PC-9 (cell line): ENCODE data around the gene IGIP. TPM values are rescaled to one million over a fixed set of nuclear protein-coding genes. Genes with fewer than 3 reads are reported as not detected.
A peak's percentile ranks its signal among the peaks of the same experiment; 100 is the strongest.

Experiments
- BruUV-seq: library from RNA; stranded (reverse); fragments of 400-500 nt; replicated peaks from 2 replicates; lab custom pipeline; 2021; lab: Mats Ljungman, UMichigan
- CTCF ChIA-PET: fragments of 300-600 bp; sonication (Branson Sonifier 250); formaldehyde crosslinking; loops from one replicate; lab custom pipeline; 2022; ENCODE audit warnings: antibody characterized with exemption; lab: Charles Lee
- POLR2A ChIA-PET: fragments of 300-600 bp; sonication (Branson Sonifier 250); formaldehyde crosslinking; loops from one replicate; lab custom pipeline; 2022; ENCODE audit warnings: antibody characterized with exemption; ENCODE audit not compliant: unreplicated experiment; lab: Charles Lee
- DNase-seq, 2 experiments: peaks; one replicate each; pipeline versions ENCODE4 v3.0.0 to v3.0.0-alpha.2; 2015 to 2022; ENCODE audit warnings: mixed read lengths in 1 of 2
- H2AFZ ChIP-seq: fragments of 200-600 bp; sonication (generic); 2 replicates; pipeline ENCODE4 v1.8.1; 2017; ENCODE audit warnings: antibody characterized with exemption
- H3F3A ChIP-seq: fragments of 200-600 bp; sonication (generic); 2 replicates; pipeline ENCODE4 v1.8.1; 2017; ENCODE audit warnings: antibody characterized with exemption, mild to moderate bottlenecking, low read depth; ENCODE audit not compliant: insufficient read depth
- H3K27ac ChIP-seq: fragments of 200-600 bp; sonication (generic); 2 replicates; pipeline ENCODE4 v1.6.1; 2016; ENCODE audit warnings: mixed run types
- H3K27me3 ChIP-seq: fragments of 200-600 bp; sonication (generic); 2 replicates; pipeline ENCODE4 v1.6.1; 2016; ENCODE audit warnings: low read depth, mixed run types; ENCODE audit not compliant: insufficient read depth
- H3K36me3 ChIP-seq: fragments of 200-600 bp; sonication (generic); 2 replicates; pipeline ENCODE4 v1.6.1; 2016; ENCODE audit warnings: low read depth, mixed run types
- H3K4me1 ChIP-seq: fragments of 200-600 bp; sonication (generic); replicated peaks from 2 replicates; pipeline ENCODE4 v1.6.1; 2016; ENCODE audit warnings: mixed run types; ENCODE audit not compliant: insufficient read depth
- H3K4me2 ChIP-seq: fragments of 200-600 bp; sonication (generic); 2 replicates; pipeline ENCODE4 v1.6.1; 2017; ENCODE audit warnings: mixed run types
- H3K4me3 ChIP-seq: fragments of 200-600 bp; sonication (generic); 2 replicates; pipeline ENCODE4 v1.6.1; 2016; ENCODE audit warnings: mixed run types
- H3K79me2 ChIP-seq: fragments of 200-600 bp; sonication (generic); 2 replicates; pipeline ENCODE4 v1.6.1; 2017; ENCODE audit warnings: low read depth, mixed run types
- H3K9me2 ChIP-seq: fragments of 200-600 bp; sonication (generic); 2 replicates; pipeline ENCODE4 v1.8.1; 2017; ENCODE audit warnings: mild to moderate bottlenecking; ENCODE audit not compliant: insufficient read depth
- H3K9me3 ChIP-seq: fragments of 200-600 bp; sonication (generic); 2 replicates; pipeline ENCODE4 v1.8.1; 2016; ENCODE audit warnings: low read depth; ENCODE audit not compliant: insufficient read depth
- H4K20me1 ChIP-seq: fragments of 200-600 bp; sonication (generic); 2 replicates; pipeline ENCODE4 v1.8.1; 2017; ENCODE audit not compliant: insufficient read depth
- EZH2 ChIP-seq: fragments of 200-600 bp; sonication (generic); IDR thresholded peaks from 2 replicates; pipeline ENCODE4 v1.8.0; 2017; ENCODE audit warnings: antibody characterized with exemption, low read depth
- intact Hi-C: fragments of 100-400 bp; cut with micrococcal nuclease; formaldehyde crosslinking; loops from one replicate; pipeline ENCODE4 v1.10.0; 2022; ENCODE audit not compliant: unreplicated experiment
- total RNA-seq: library from RNA; stranded (reverse); gene quantifications from 2 replicates; pipeline ENCODE4 v1.2.3, GENCODE V29; 2021
- TF ChIP-seq, protein P1 (sequence below): fragments of 200-600 bp; sonication (generic); conservative IDR thresholded peaks from 2 replicates; pipeline ENCODE4 v1.6.1; 2017; ENCODE audit warnings: mixed run types, antibody characterized with exemption, mild to moderate bottlenecking, moderate library complexity

Gene IGIP
- total RNA-seq, 1 experiment from 2014 or later = 6.2 TPM

DNA sequence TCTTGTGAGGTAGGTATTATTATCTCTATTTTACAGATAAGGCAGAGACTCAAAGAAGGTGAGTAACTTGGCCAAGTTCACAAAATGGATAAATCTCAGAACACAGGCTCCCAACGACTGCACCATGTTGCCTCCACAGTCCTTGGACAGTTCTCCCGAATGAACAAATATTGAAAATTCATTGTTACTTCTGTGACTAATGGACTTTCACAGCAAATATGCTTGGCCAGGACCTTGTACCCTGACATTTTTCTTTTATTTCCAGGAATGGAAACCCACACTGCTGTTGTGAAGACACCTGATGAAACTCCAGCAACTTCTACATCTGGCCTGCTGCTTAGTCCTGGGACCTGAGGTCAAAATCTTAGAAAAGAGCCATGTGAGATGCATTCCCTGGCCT is 46.7 kb downstream of the IGIP start:
- BruUV-seq = no TSS peak
- CTCF ChIA-PET = no interaction called here
- POLR2A ChIA-PET = no interaction called here
- intact Hi-C loops = no loop called here
- peaks cover 19% of the 10 kb centered on the region for H3K4me1 ChIP-seq
- no peaks in the 10 kb centered on the region for H3K79me2 ChIP-seq
- no peak overlapping the region for H3K4me3 ChIP-seq
- H4K20me1 ChIP-seq = no peaks in the 10 kb centered on the region
- no peaks in the 10 kb centered on the region for H3K9me2 ChIP-seq
- no peaks in the 10 kb centered on the region for H3K9me3 ChIP-seq
- H3K36me3 ChIP-seq = no peaks in the 10 kb centered on the region
- H3K27me3 ChIP-seq = no peaks in the 10 kb centered on the region
- H3F3A ChIP-seq = peaks cover 19% of the 10 kb centered on the region
- TF ChIP-seq, protein P1, sequence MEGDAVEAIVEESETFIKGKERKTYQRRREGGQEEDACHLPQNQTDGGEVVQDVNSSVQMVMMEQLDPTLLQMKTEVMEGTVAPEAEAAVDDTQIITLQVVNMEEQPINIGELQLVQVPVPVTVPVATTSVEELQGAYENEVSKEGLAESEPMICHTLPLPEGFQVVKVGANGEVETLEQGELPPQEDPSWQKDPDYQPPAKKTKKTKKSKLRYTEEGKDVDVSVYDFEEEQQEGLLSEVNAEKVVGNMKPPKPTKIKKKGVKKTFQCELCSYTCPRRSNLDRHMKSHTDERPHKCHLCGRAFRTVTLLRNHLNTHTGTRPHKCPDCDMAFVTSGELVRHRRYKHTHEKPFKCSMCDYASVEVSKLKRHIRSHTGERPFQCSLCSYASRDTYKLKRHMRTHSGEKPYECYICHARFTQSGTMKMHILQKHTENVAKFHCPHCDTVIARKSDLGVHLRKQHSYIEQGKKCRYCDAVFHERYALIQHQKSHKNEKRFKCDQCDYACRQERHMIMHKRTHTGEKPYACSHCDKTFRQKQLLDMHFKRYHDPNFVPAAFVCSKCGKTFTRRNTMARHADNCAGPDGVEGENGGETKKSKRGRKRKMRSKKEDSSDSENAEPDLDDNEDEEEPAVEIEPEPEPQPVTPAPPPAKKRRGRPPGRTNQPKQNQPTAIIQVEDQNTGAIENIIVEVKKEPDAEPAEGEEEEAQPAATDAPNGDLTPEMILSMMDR = no peak
- TF ChIP-seq EZH2 = no peak
- no peak overlapping the region for H3K27ac ChIP-seq
- H2AFZ ChIP-seq = no peak overlapping the region
- no peak overlapping the region for H3K4me2 ChIP-seq
- DNase-seq = no peak

DNA sequence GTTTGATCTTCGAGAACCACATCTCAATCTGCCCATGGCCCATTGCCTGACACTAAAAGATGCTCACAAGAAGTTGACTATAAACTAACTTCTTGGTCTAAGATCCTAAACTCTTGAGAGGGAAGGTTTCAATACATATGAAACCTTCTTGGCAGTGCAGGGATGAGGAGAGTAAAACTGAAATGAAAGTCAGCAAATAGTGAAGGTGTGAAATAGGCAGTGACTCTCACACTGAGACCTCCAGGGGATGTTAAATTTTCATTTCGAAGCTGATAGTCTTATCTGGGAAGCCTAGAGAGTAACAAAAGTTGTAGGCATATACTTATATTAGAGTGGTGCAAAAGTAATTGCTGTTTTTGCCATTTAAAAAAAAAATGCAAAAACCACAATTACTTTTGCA is 48.3 kb downstream of the IGIP start:
- Histone ChIP-seq H4K20me1 (no peaks in the 10 kb centered on the region), H3K79me2 (no peaks in the 10 kb centered on the region), H3K4me2 (no peak overlapping the region), H3K9me3 (no peaks in the 10 kb centered on the region), H3F3A (peaks cover 19% of the 10 kb centered on the region), H3K27me3 (no peaks in the 10 kb centered on the region), H3K27ac (no peak overlapping the region), H3K36me3 (no peaks in the 10 kb centered on the region), H2AFZ (no peak overlapping the region), H3K4me1 (peaks cover 26% of the 10 kb centered on the region), H3K9me2 (no peaks in the 10 kb centered on the region), H3K4me3 (no peak overlapping the region)
- TF ChIP-seq EZH2 = no peak
- TF ChIP-seq, protein P1 = no peak
- BruUV-seq = no TSS peak
- DNase-seq = no peak
- CTCF ChIA-PET = no interaction called here
- intact Hi-C loops = no loop called here
- POLR2A ChIA-PET = no interaction called here

DNA sequence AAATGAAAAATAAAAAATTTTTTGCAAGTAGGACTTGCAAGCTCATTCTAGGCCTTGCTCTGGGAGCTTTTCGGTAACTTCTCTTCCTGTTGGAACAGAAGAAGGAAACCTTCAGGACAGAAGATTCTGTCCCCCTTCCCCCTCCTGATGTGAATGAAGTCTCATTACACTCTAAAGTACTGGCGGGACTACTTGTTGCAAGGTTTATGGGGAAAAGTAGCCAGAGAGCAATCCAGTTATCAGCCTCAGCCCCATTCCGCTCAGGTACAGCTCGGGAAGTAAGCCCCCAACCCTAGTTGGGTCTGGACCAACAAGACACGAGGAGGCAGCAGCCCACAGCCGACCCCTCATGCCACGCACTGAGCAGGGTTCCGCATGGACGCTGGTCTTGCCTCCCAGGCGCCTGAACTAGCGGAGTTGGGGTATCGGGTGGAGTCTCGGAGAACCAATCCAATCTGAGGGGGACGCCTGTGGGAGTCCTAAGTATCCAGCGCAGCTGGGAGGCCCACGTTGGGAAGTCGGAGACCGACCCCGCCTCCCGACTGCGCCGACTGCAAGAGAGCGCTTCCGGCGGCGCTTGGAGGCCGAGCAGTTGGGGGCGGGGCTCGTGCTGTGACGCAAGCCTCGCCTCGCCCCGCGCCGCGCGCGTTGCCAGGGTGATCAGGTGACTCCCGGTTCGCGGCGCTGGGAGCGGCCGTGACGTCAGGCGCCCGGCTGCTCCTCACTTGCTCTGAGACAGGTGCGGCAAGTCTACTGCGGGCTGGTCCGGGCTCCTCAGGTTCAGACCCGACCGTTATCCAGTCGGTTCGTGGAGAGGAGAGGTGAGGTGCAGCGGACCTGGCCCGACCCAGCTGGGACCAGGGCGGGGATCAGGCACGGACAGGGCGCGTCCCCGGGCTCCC is 49.0 kb downstream of the IGIP start, which contains the start of gene CYSTM1:
Gene CYSTM1 (plus strand): TSS at position 724 of the 902 bp plus-strand sequence. CDS start 19,278 bp downstream, outside the sequence.
- H3K27ac ChIP-seq = peak within 1 kb of the TSS; percentile 51
- intact Hi-C loops = loop anchor here (5.0 kb wide), 3 partner anchors 68 to 548 kb away; no protein-coding TSS in a partner anchor
- no peaks in the 10 kb centered on the region for H4K20me1 ChIP-seq
- no peak for TF ChIP-seq EZH2
- TF ChIP-seq, protein P1 = no peak
- H3K4me1 ChIP-seq = peaks cover 22% of the 10 kb centered on the region
- ChIA-PET CTCF (no interaction called here), POLR2A (no interaction called here)
- H2AFZ ChIP-seq = peak within 1 kb of the TSS; percentile 99
- BruUV-seq = TSS peak; percentile 94
- H3K27me3 ChIP-seq = no peaks in the 10 kb centered on the region
- peak; percentile 83 to 97 for DNase-seq
- no peaks in the 10 kb centered on the region for H3K9me3 ChIP-seq
- H3F3A ChIP-seq = peaks cover 19% of the 10 kb centered on the region
- H3K79me2 ChIP-seq = no peaks in the 10 kb centered on the region
- no peaks in the 10 kb centered on the region for H3K9me2 ChIP-seq
- no peaks in the 10 kb centered on the region for H3K36me3 ChIP-seq
- peak within 1 kb of the TSS; percentile 99 for H3K4me3 ChIP-seq
- peak within 1 kb of the TSS; percentile 99 for H3K4me2 ChIP-seq
